ENCODE data around the gene NAA16.

Gene NAA16

DNA sequence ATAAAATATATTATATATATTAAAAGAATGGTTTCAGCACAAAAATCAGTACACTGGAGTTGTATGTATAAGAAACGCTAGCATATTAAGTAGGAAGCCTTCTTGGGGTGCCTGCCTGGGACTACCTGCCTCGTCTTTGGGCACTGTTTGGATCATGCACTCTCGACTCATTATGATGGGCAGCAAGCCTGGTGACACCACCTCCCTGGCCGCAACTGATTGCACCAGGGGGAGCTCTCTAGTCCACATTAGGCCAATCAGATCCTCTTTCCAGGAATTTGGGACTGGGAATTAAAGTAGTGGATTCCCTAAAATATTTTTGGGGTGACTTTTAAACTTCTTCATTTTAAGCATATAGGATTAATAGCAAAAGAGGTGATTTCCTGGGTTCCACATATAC lies 90.3 kb downstream of the NAA16 start:
- Histone ChIP-seq H3F3A (ENCODE audit: control insufficient read depth, insufficient read depth) (peaks cover 6% of the 10 kb centered on the region), H3K27me3 (ENCODE audit: control insufficient read depth, low read length) (no peaks in the 10 kb centered on the region), H3K4me1 (ENCODE audit: control insufficient read depth, low read length) (peaks cover 4% of the 10 kb centered on the region), H3K4me2 (ENCODE audit: low read length) (no peak overlapping the region), H3K27ac (ENCODE audit: low read depth, low read length) (no peak overlapping the region), H3K9me3 (ENCODE audit: control insufficient read depth, insufficient read depth, low read length) (no peaks in the 10 kb centered on the region), H3K79me2 (ENCODE audit: control insufficient read depth, low read length) (no peaks in the 10 kb centered on the region), H3K9me2 (replicated peaks; ENCODE audit: control insufficient read depth, low read length) (no peaks in the 10 kb centered on the region), H3K36me3 (ENCODE audit: control insufficient read depth, low read length) (no peaks in the 10 kb centered on the region), H3K4me3 (ENCODE audit: low read length) (no peak overlapping the region), H4K20me1 (ENCODE audit: control insufficient read depth, insufficient read depth, low read depth, low read length) (no peaks in the 10 kb centered on the region)
- TF ChIP-seq EZH2phosphoT487 (IDR thresholded peaks at IDR 0.05; ENCODE audit: borderline replicate concordance, low read length), result no peak
- TF ChIP-seq CTCF (IDR thresholded peaks at IDR 0.05; ENCODE audit: low read depth, low read length, poor library complexity, severe bottlenecking), result no peak

GRCh38 chr13:41402691-41403511 lies 91.8 kb downstream of the NAA16 start:
- peaks cover 4% of the 10 kb centered on the region for H3K4me1 ChIP-seq (ENCODE audit: control insufficient read depth, low read length)
- TF ChIP-seq CTCF (IDR thresholded peaks at IDR 0.05; ENCODE audit: low read depth, low read length, poor library complexity, severe bottlenecking) (no peak), EZH2phosphoT487 (IDR thresholded peaks at IDR 0.05; ENCODE audit: borderline replicate concordance, low read length) (no peak)
- H3K9me3 ChIP-seq (ENCODE audit: control insufficient read depth, insufficient read depth, low read length), result no peaks in the 10 kb centered on the region

GRCh38 chr13:41403983-41404382 lies 92.9 kb downstream of the NAA16 start:
- Histone ChIP-seq H3K36me3 (ENCODE audit: control insufficient read depth, low read length) (no peaks in the 10 kb centered on the region), H3F3A (ENCODE audit: control insufficient read depth, insufficient read depth) (no peaks in the 10 kb centered on the region; the same call in 1 of the 2 replicates), H3K27me3 (ENCODE audit: control insufficient read depth, low read length) (no peaks in the 10 kb centered on the region), H3K27ac (ENCODE audit: low read depth, low read length) (no peak overlapping the region), H3K4me3 (ENCODE audit: low read length) (no peak overlapping the region), H3K9me3 (ENCODE audit: control insufficient read depth, insufficient read depth, low read length) (no peaks in the 10 kb centered on the region), H3K4me1 (ENCODE audit: control insufficient read depth, low read length) (peaks cover under 1% of the 10 kb centered on the region; the same call in 1 of the 2 replicates), H4K20me1 (ENCODE audit: control insufficient read depth, insufficient read depth, low read depth, low read length) (no peaks in the 10 kb centered on the region), H3K9me2 (replicated peaks; ENCODE audit: control insufficient read depth, low read length) (no peaks in the 10 kb centered on the region), H3K79me2 (ENCODE audit: control insufficient read depth, low read length) (no peaks in the 10 kb centered on the region), H3K4me2 (ENCODE audit: low read length) (no peak overlapping the region)
- TF ChIP-seq EZH2phosphoT487 (IDR thresholded peaks at IDR 0.05; ENCODE audit: borderline replicate concordance, low read length), result no peak
- no peak for TF ChIP-seq CTCF (IDR thresholded peaks at IDR 0.05; ENCODE audit: low read depth, low read length, poor library complexity, severe bottlenecking)

More at GRCh38 chr13:41402691-41403511, 91.8 kb downstream of the NAA16 start:
- Histone ChIP-seq H3K4me2 (ENCODE audit: low read length) (no peak overlapping the region), H3K79me2 (ENCODE audit: control insufficient read depth, low read length) (no peaks in the 10 kb centered on the region), H3K27ac (ENCODE audit: low read depth, low read length) (no peak overlapping the region), H3K9me2 (replicated peaks; ENCODE audit: control insufficient read depth, low read length) (no peaks in the 10 kb centered on the region), H3K27me3 (ENCODE audit: control insufficient read depth, low read length) (no peaks in the 10 kb centered on the region), H4K20me1 (ENCODE audit: control insufficient read depth, insufficient read depth, low read depth, low read length) (no peaks in the 10 kb centered on the region), H3K36me3 (ENCODE audit: control insufficient read depth, low read length) (no peaks in the 10 kb centered on the region), H3F3A (ENCODE audit: control insufficient read depth, insufficient read depth) (no peaks in the 10 kb centered on the region; the same call in 1 of the 2 replicates), H3K4me3 (ENCODE audit: low read length) (no peak overlapping the region)
